Cerebellar nuclear complex (tissue), 1 donor: ENCODE data around the gene FAM72C.
"Not testable (repeated sequence)": the region's sequence is repeated elsewhere in the genome, so short reads cannot be mapped to it uniquely, and the experiment has no call there.

Source experiments
- DNase-seq, 2 experiments: peaks; one replicate each; lab custom pipeline; 2025; lab: John Stamatoyannopoulos, UW

FAM72C gene

GRCh38 chr1:143971924-143972700 lies at the start of gene FAM72C:
TSS of gene FAM72C (minus strand) at chr1:143971986. CDS start at chr1:143971141, 845 bp downstream.
- not testable (repeated sequence) for DNase-seq

GRCh38 chr1:144020001-144020738 lies 48.4 kb upstream of the FAM72C start:
- not testable (repeated sequence) for DNase-seq

GRCh38 chr1:144019101-144019500 lies 47.3 kb upstream of the FAM72C start:
- not testable (repeated sequence) for DNase-seq

- DNase-seq = not testable (repeated sequence)
These were observed 43.6 kb upstream of the FAM72C start for GRCh38 chr1:144015180-144015966.

- DNase-seq = not testable (repeated sequence)
These were observed 42.7 kb upstream of the FAM72C start for GRCh38 chr1:144014528-144014927.

GRCh38 chr1:144014121-144014520 lies 42.3 kb upstream of the FAM72C start:
- DNase-seq = not testable (repeated sequence)

GRCh38 chr1:144012168-144012733 lies 40.5 kb upstream of the FAM72C start:
- not testable (repeated sequence) for DNase-seq

- DNase-seq = not testable (repeated sequence)
These were observed 37.6 kb upstream of the FAM72C start for GRCh38 chr1:144009410-144009809.

- DNase-seq = not testable (repeated sequence)
These were observed 32.5 kb upstream of the FAM72C start for GRCh38 chr1:144004259-144004658.

GRCh38 chr1:144003306-144004029 lies 31.7 kb upstream of the FAM72C start:
- DNase-seq = not testable (repeated sequence)

GRCh38 chr1:144002141-144002881 lies 30.5 kb upstream of the FAM72C start:
- not testable (repeated sequence) for DNase-seq

- not testable (repeated sequence) for DNase-seq
These were observed 29.3 kb upstream of the FAM72C start for GRCh38 chr1:144001077-144001476.

- not testable (repeated sequence) for DNase-seq
These were observed 24.2 kb upstream of the FAM72C start for GRCh38 chr1:143996020-143996419.

- DNase-seq = not testable (repeated sequence)
These were observed 21.6 kb upstream of the FAM72C start for GRCh38 chr1:143993301-143993907.

- not testable (repeated sequence) for DNase-seq
These were observed 18.9 kb upstream of the FAM72C start for GRCh38 chr1:143990699-143991098.

- DNase-seq = not testable (repeated sequence)
These were observed 17.9 kb upstream of the FAM72C start for GRCh38 chr1:143989719-143990118.

- not testable (repeated sequence) for DNase-seq
These were observed 17.6 kb upstream of the FAM72C start for GRCh38 chr1:143989427-143989712.

GRCh38 chr1:143988602-143989426 lies 17.0 kb upstream of the FAM72C start:
- DNase-seq = not testable (repeated sequence)

- DNase-seq = not testable (repeated sequence)
These were observed 16.1 kb upstream of the FAM72C start for GRCh38 chr1:143987868-143988267.
